HG03354 (cell line): ENCODE data around the gene ING1.
A peak's percentile ranks its signal among the peaks of the same experiment; 100 is the strongest.
"Not testable (repeated sequence)": the region's sequence is repeated elsewhere in the genome, so short reads cannot be mapped to it uniquely, and the experiment has no call there.

Experiments used
- ATAC-seq: cut with Tn5 transposase; IDR thresholded peaks from one replicate; pipeline ENCODE4 v1.9.1; 2021; ENCODE audit warnings: mild to moderate bottlenecking; ENCODE audit not compliant: unreplicated experiment, poor library complexity, severe bottlenecking

The ING1 gene

DNA sequence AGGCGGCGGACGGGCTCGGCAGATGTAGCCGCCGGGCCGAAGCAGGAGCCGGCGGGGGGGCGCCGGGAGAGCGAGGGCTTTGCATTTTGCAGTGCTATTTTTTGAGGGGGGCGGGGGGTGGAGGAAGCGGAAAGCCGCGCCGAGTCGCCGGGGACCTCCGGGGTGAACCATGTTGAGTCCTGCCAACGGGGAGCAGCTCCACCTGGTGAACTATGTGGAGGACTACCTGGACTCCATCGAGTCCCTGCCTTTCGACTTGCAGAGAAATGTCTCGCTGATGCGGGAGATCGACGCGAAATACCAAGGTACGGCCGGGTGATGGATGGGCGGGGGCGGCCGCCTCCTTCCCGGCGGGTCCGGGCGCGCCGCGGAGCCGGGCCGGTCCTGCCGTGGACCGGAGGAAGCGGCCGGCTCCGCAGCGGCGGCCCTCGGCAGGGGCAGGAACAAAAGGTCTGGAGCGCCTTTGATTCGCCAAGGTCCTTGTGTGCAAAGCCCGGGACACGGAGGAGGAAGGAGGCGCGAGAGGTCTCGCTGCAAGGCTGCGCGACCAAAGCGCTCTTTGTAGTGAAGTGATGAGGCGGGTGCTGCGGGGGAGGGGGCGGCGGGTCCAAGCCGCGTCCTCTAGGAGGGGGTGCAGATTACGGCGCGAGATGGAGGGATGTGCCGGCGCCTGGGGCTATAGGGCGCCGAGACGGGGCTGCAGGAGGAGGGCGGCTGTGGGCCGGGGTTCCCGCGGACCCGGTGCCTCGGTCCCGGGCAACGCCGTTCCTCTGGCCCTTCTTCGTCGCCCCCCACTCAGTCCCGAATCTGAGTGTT is 689 bp downstream of the ING1 start:
- no peak for ATAC-seq

DNA sequence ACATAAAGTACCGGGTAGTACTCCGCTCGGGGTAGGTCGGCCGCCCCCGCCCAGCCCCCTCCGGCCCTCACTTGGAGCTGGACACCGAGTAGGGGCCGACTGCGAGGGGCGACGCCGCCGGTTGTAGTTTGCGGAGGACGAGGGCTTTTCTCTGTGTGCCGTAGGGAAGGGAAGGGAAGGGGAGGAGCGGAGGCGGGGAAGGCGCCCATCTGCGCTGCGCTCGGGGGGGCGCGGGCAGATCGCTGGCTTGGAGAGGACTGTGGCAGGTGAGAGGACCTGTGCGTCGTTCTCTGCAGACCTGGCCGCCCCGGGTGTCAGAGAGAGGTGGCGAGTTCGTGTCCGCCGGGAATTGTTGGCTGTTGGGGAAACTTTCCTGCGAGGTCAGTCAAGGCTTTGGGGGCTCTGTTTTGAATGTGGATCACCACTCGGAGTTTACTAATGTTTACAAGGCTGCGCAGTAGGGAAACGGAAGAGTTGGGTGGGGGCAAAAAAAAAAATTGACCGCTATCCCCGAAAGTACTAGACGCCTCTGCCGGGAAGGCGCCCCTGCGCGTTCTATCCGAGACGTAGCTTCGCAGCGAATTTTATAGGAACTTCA is 1.4 kb downstream of the ING1 start:
- no peak for ATAC-seq

DNA sequence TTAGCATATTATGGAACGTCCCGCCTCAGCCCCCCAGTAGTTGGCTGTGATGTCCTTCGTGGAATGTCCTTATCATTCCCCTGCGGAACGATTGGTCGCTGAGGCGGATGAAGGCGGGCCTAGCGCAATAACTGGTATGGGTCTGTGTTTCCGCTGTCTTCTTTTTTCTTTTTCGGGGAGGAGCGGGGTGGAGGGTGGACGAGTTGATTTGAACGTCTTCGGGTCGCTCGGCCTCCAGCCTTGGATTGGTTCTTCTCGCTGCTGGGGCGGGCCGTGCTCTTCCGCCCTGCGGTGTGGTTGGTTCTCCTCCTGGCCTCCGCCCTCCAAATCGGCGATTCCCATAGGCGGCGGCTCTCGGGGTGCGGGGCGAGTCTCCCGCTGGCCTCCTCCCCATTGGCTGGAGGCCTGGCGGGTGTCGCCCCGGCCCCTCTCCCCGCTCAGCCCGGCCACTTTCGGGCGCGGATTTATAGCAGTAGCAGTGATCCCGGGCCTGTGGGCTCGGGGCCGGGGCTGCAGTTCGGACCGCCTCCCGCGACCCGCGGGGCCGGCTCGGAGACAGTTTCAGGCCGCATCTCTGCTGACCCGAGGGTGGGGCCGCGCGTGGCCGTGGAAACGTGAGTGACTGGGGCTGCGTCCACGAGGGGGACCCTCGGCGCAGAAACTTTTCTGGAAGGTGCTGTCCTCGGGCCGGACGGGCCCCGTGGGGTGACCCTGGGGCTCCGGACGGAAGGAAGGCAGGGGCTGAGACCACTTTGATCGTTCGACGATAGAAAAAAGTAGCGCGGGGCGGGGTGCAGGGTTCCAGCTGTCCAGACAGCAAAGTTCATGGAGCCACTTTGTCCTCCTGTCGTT is 2.1 kb downstream of the ING1 start:
- peak; percentile 67 for ATAC-seq

DNA sequence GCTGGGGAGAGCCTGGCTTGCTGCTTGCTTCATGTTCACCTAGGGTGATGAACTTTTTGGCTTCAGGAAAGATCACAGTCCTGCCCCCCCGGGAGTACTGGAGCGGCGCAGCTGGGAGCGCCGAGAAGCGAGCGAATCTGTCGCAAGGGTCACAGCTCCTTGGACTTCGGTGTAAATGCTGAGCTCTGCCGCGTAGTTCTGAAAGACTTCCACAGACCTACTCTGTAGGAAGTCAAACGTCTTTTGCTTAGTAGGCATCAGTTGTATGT is 2.7 kb downstream of the ING1 start:
- no peak for ATAC-seq

DNA sequence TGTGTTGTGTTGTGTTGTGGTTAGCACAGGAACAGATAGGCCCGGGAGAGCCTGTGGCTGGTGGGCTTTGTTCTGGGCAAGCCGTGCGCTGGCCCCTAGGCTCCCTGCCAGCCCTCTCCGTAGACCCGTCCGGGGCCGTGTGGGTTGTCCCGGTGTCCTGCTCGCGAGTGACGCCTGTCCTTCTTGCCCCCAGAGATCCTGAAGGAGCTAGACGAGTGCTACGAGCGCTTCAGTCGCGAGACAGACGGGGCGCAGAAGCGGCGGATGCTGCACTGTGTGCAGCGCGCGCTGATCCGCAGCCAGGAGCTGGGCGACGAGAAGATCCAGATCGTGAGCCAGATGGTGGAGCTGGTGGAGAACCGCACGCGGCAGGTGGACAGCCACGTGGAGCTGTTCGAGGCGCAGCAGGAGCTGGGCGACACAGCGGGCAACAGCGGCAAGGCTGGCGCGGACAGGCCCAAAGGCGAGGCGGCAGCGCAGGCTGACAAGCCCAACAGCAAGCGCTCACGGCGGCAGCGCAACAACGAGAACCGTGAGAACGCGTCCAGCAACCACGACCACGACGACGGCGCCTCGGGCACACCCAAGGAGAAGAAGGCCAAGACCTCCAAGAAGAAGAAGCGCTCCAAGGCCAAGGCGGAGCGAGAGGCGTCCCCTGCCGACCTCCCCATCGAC is 5.7 kb downstream of the ING1 start:
- ATAC-seq: no peak

DNA sequence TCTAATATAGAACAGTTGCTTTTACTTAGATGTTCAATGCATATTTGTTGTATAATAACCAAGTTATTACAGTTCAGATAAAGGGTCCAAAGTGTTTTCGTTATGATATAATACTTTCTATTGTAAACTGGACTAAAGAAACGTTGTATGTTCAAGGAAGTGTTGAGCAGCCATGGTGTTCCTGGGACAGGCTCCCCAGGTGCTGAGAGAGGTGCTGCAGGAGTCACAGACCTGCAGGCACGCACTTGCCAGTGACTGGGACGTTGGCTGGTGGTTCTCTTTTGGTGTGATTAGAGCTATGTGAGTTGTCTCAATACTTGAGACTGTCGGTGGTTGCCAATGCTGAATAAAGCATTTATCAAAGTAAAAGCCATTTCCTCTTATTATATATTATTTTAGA is 9.5 kb downstream of the ING1 start:
- no peak for ATAC-seq

DNA sequence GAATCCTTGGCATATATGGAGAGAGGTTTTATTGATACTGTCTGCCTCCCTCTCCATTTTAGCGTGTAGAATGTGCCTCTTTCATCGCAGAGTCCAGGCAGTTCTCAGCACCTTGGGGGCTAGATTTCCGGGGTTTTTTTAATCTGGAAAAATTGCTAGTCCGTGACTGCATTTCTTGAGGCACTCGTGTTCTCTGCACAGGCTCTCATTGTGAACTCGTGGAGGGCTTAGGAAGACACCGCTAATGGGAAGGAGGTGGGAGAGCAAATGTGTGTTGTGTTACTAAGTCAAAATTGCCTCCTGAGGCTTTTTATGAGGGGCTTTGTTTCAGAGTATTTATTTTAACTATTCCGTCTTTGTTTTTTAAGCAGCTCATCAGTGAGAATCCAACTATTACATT is 10.1 kb downstream of the ING1 start:
- ATAC-seq: no peak

DNA sequence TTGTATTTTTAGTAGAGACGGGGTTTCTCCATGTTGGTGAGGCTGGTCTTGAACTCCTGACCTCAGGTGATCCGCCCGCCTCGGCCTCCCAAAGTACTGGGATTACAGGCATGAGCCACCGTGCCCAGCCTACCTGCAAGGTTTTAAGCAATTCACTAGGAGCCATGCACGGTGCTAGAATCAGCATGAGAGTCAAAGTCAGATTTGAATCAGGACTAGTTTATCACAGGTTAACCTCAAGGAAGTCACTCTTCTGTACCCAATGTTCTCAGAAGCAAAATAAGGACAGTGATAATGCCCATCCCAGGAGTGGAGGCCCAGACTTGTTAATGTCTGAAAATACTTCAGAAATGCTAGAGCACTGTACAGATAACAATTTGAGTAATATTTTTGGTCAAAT is 12.7 kb downstream of the ING1 start:
- ATAC-seq: not testable (repeated sequence)

DNA sequence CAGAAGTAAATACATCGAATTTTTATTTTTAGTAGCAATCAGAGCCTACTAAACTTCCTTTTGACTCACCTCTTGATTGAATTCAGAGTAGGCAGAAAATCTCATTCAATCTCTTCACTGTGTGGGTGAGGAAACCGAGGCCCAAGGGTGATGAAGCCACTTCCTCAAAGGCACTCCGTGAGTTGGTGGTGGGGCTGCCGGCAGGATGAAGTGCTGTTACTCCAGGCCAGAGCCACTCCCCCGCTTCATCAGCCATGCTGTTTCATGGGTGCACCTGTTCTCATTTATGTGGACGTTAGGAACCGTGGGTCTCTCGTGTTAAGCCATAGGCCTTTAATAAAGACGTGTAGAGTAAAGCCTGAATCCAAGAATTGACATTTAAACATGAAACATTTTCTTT is 13.2 kb downstream of the ING1 start:
- no peak for ATAC-seq

DNA sequence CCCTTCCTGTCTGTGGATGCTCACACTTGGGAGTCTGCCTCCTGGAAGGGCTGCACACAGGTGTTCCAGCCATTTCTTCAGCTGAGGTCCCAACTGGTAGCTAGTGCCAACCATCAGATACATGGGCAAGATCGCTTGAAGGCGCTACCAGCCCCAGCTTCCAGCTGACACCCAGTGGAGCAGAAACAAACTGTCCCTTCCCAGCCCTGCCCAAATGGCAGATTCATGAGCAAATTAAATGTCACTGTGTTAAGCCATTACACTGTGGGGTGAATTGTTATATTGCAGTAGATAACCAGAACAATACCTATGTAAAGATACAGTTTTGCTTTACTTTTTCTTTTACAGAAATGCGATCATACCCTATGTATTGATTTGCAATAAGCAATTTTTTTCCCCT is 17.6 kb downstream of the ING1 start:
- no peak for ATAC-seq

DNA sequence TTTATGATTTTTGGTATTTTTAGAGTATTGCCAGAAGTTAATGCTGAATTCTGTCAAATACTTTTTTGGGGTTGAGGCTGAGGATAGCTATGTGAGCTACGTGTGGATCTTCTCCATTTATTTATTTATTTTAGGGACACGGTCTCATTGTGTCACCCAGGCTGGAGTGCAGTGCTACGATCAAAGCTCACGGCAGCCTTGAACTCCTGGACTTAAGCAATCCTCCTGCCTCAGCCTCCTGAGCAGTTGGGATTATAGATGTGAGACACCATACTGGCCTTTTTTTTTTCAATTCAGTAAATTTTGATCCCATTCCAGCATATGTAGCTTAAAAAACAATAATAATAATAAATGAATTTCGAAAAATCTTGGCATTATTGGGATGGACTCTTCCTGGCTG is 21.1 kb downstream of the ING1 start:
- ATAC-seq: no peak

DNA sequence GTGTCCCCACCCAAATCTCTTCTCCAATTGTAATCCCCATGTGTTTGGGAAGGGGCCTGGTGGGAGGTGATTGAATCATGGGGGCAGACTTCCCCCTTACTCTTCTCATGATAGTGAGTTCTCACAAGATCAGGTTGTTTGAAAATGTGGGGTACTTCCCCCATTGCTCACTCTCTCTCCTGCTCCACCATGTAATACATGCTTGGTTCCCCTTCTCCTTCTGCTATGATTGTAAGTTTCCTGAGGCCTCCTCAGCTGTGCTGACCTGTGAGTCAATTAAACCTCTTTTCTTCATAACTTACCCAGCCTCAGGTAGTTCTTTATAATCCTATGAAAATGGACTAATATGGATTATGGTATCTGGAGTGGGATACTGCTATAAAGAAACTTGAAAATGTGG is 24.1 kb downstream of the ING1 start:
- no peak for ATAC-seq

DNA sequence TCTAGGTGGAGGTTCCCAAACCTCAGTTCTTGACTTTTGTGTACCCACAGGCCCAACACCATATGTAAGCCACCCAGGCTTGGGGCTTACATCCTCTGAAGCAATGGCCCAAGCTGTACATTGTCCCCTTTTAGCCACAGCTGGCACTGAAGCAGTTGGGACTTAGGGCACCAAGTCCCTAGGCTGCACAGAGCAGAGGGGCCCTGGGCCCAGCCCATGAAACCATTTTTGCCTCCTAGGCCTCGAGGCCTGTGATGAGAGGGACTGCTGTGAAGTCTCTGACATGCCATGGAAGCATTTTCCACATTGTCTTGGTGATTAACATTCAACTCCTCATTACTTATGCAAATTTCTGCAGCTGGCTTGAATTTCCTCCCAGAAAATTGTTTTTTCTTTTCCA is 30.2 kb downstream of the ING1 start:
- ATAC-seq: no peak

DNA sequence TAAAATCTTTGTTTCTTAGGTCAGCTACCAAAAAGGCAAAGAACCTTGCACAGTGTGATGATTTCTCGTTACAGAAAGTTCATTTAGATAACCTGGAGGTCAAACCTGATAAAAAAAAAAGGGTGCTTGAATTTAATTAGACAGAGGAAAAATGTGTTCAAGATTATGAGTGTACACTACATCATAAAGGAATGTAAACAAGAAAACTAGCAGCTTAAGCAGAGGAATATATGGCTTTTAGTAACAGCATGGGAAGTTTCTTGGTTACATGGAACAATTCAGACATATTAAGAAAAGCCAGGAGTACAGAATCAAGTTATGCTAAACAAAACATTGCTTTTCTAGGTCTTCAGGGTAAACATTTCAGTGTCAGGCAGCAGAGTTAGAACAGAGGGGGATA is 32.9 kb downstream of the ING1 start:
- no peak for ATAC-seq

DNA sequence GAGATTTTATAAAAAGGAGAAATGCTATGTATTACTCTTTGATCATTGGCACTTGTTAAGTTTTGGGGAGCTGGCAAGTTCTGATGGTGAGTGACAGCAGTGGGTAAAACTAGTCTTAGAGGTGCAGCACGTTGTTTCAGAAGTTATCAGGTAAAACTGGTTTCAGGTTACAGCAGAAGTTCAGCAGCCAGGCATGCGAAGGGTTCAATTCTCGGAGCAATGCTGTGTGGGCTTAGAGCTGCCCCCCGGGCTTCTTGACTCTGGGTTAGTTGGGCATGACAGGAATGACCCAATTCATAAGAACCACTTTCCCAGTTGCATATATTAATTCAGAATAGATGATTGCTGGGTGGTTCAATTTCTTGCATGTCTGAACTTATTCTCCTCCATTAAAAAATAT is 34.8 kb downstream of the ING1 start:
- no peak for ATAC-seq

DNA sequence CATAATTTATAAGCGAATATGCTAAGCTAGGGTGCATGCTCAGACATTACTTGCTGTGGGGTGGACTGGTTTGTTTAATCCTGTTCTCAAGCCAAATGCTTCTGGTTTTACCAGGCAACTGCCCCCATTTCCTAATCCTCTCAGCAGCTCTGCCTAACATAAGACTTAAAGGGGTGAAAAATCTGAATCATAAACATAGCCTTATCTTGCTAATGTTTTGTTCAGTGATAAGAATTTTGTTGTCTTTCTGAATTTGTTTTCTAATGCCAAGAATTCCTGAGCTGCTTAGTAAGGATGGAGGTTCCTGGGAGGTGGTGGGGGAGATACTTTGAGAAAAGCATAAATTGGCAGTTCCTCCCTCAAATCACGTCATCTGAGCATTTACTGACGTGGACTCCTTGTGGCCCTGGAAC is 42.7 kb downstream of the ING1 start:
- no peak for ATAC-seq

DNA sequence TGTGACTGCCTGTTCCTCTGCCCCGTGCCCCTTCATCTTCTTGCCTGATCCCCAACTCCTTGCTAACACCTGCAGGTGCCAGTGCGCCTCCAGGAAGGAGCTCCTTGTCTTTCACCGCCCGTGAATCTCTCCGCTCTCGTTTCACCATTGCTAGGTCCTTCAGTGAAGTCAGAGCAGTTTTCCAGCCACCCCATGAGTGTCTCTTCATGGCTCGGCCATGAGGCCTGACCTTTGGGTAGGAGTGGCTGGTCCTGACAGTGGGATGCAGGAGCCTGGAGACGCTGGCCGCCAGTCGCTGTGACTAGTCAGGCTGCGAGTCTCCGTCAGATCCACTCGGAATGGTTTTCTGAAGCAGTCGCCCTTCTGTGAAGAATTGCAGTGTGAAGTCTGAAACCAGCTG is 43.8 kb downstream of the ING1 start:
- no peak for ATAC-seq

DNA sequence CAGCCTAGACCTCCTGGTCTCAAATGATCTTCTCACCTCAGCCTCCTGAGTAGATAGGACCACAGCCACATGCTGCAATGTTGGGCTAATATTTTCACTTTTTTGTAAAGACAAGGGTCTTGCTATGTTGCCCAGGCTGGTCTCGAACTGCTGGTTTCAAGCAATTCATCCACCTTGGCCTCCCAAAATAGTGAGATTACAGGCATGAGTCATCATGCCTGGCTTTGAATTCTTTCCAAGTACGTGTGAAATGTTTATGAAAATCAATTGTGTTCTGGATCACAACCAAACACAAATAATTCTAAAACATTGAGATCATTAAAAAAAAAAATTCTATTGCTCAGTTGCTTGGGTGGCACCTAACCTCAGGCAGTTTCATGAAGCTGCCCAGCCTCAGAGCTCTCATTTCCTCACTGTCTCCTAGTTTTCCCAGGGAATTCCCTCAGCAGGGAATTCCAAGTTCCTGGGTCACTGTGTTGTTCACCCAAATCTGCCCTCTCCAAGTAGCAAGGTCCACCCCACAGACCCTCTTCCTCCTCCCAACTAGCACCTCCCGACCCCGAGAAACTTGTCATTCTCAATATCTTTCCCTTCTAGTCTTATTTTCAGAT is 44.8 kb downstream of the ING1 start:
- no peak for ATAC-seq

DNA sequence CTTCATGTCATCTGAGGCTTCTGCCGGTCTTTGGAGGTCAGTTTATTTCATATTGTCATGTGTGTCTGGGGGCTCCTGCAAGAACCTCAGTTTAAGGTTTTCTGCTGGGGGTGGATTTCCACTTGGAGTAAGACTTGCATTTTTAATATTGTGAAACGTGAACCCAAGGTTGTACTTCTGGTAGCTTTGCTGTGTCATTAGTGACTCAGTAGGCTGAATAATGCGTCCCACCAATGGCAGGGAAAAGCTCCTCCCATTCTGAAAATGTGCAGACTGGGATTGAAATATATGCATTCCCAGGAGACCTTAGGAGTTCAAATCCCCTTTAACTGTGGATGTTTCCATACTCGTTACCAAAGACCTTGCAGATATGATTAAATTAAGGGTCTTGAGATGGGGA is 46.2 kb downstream of the ING1 start:
- no peak for ATAC-seq

DNA sequence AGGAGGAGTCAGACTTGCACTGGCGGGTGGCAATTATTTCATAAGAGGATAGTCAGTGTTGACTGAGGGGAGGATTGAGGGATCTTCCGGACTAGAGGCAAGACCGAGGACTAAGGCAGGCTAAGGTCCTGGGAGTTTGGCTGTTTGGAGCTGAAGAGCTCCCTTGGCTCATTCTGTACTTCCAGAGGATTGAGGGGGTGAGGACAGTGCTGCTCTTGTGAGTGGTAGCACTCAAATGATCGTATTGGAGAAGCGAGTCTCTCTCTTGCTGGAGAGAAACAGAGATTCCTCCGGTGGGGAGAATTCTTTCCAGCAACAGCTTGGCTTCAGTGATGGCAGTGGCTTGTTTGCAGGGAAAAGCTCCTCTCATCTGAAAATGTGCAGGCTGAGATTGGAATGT is 47.1 kb downstream of the ING1 start:
- ATAC-seq: no peak
